ENCODE measurements around the gene RAB27A. TPM values are rescaled to one million over a fixed set of nuclear protein-coding genes. Genes with fewer than 3 reads are reported as not detected.
A peak's percentile ranks its signal among the peaks of the same experiment; 100 is the strongest.

The RAB27A gene
- total RNA-seq, 1 donor from 2014 or later: 74.4 TPM

- Mint-ChIP-seq H3K27ac (peak overlapping the region; percentile 31), H3K27me3 (ENCODE audit: low read depth) (no peaks in the 10 kb centered on the region), H3K36me3 (ENCODE audit: low read depth) (peaks cover 42% of the 10 kb centered on the region), H3K4me3 (ENCODE audit: low read depth) (no peak overlapping the region), H3K9me3 (no peaks in the 10 kb centered on the region), H3K4me1 (ENCODE audit: low read depth) (peaks cover 57% of the 10 kb centered on the region)
- intact Hi-C loops (cut with micrococcal nuclease): loop anchor here (1.0 kb wide), 1 partner anchor 8 kb away; no protein-coding TSS in a partner anchor
- DNase-seq (ENCODE audit: low spot score): no peak
Observed at GRCh38 chr15:55245059-55245458, 44.6 kb downstream of the RAB27A start.

- H3K4me1 Mint-ChIP-seq (ENCODE audit: low read depth): peaks cover 68% of the 10 kb centered on the region
- no peak overlapping the region for H3K4me3 Mint-ChIP-seq (ENCODE audit: low read depth)
- H3K36me3 Mint-ChIP-seq (ENCODE audit: low read depth): peaks cover 37% of the 10 kb centered on the region
Observed at GRCh38 chr15:55241891-55242290, 47.7 kb downstream of the RAB27A start.

GRCh38 chr15:55241186-55241585, 48.4 kb downstream of the RAB27A start:
- no peak for DNase-seq (ENCODE audit: low spot score)
- Mint-ChIP-seq H3K4me3 (ENCODE audit: low read depth) (no peak overlapping the region), H3K36me3 (ENCODE audit: low read depth) (peaks cover 36% of the 10 kb centered on the region), H3K27me3 (ENCODE audit: low read depth) (no peaks in the 10 kb centered on the region), H3K4me1 (ENCODE audit: low read depth) (peaks cover 67% of the 10 kb centered on the region), H3K9me3 (no peaks in the 10 kb centered on the region), H3K27ac (peak overlapping the region; percentile 78)
- intact Hi-C loops (cut with micrococcal nuclease): no loop called here

More at GRCh38 chr15:55241891-55242290, 47.7 kb downstream of the RAB27A start:
- peak overlapping the region; percentile 73 for H3K27ac Mint-ChIP-seq
- DNase-seq (ENCODE audit: low spot score): no peak
- no peaks in the 10 kb centered on the region for H3K27me3 Mint-ChIP-seq (ENCODE audit: low read depth)
- intact Hi-C loops (cut with micrococcal nuclease): no loop called here
- H3K9me3 Mint-ChIP-seq: no peaks in the 10 kb centered on the region

- Mint-ChIP-seq H3K4me3 (ENCODE audit: low read depth) (no peak overlapping the region), H3K4me1 (ENCODE audit: low read depth) (peaks cover 71% of the 10 kb centered on the region)
- intact Hi-C loops (cut with micrococcal nuclease): loop anchor here (1.0 kb wide), 1 partner anchor 27 kb away; no protein-coding TSS in a partner anchor
Observed at GRCh38 chr15:55240125-55240760, 49.4 kb downstream of the RAB27A start.

GRCh38 chr15:55239440-55240124, 50.0 kb downstream of the RAB27A start:
- Mint-ChIP-seq H3K36me3 (ENCODE audit: low read depth) (peaks cover 44% of the 10 kb centered on the region), H3K4me1 (ENCODE audit: low read depth) (peaks cover 65% of the 10 kb centered on the region), H3K27me3 (ENCODE audit: low read depth) (no peaks in the 10 kb centered on the region), H3K4me3 (ENCODE audit: low read depth) (no peak overlapping the region), H3K27ac (peak overlapping the region; percentile 84), H3K9me3 (no peaks in the 10 kb centered on the region)
- DNase-seq (ENCODE audit: low spot score): no peak
- intact Hi-C loops (cut with micrococcal nuclease): loop anchor here (1.0 to 2.0 kb wide), 2 partner anchors 15 to 28 kb away; no protein-coding TSS in a partner anchor

More at GRCh38 chr15:55240125-55240760, 49.4 kb downstream of the RAB27A start:
- Mint-ChIP-seq H3K27ac (peak overlapping the region; percentile 78), H3K9me3 (no peaks in the 10 kb centered on the region), H3K27me3 (ENCODE audit: low read depth) (no peaks in the 10 kb centered on the region), H3K36me3 (ENCODE audit: low read depth) (peaks cover 43% of the 10 kb centered on the region)
- no peak for DNase-seq (ENCODE audit: low spot score)

- intact Hi-C loops (cut with micrococcal nuclease): loop anchor here (1.0 to 2.0 kb wide), 2 partner anchors 16 to 38 kb away; no protein-coding TSS in a partner anchor
Observed at GRCh38 chr15:55238877-55239276, 50.7 kb downstream of the RAB27A start.

GRCh38 chr15:55237219-55238130, 52.1 kb downstream of the RAB27A start:
- H3K27ac Mint-ChIP-seq: peak overlapping the region; percentile 84

More at GRCh38 chr15:55238877-55239276, 50.7 kb downstream of the RAB27A start:
- no peak for DNase-seq (ENCODE audit: low spot score)
- Mint-ChIP-seq H3K27ac (peak overlapping the region; percentile 84), H3K9me3 (no peaks in the 10 kb centered on the region), H3K27me3 (ENCODE audit: low read depth) (no peaks in the 10 kb centered on the region), H3K36me3 (ENCODE audit: low read depth) (peaks cover 51% of the 10 kb centered on the region), H3K4me3 (ENCODE audit: low read depth) (no peak overlapping the region), H3K4me1 (ENCODE audit: low read depth) (peaks cover 64% of the 10 kb centered on the region)

GRCh38 chr15:55235546-55236036, 54.0 kb downstream of the RAB27A start:
- Mint-ChIP-seq H3K27ac (no peak overlapping the region), H3K9me3 (no peaks in the 10 kb centered on the region), H3K4me3 (ENCODE audit: low read depth) (no peak overlapping the region)

More at GRCh38 chr15:55237219-55238130, 52.1 kb downstream of the RAB27A start:
- DNase-seq (ENCODE audit: low spot score): no peak
- H3K36me3 Mint-ChIP-seq (ENCODE audit: low read depth): peaks cover 50% of the 10 kb centered on the region
- peak overlapping the region; percentile 22 for H3K4me3 Mint-ChIP-seq (ENCODE audit: low read depth)
- intact Hi-C loops (cut with micrococcal nuclease): loop anchor here (1.0 to 2.0 kb wide), 4 partner anchors 16 to 43 kb away; no protein-coding TSS in a partner anchor
- peaks cover 56% of the 10 kb centered on the region for H3K4me1 Mint-ChIP-seq (ENCODE audit: low read depth)
- no peaks in the 10 kb centered on the region for H3K27me3 Mint-ChIP-seq (ENCODE audit: low read depth)
- no peaks in the 10 kb centered on the region for H3K9me3 Mint-ChIP-seq

GRCh38 chr15:55234800-55235104, 54.9 kb downstream of the RAB27A start:
- H3K4me3 Mint-ChIP-seq (ENCODE audit: low read depth): no peak overlapping the region
- H3K36me3 Mint-ChIP-seq (ENCODE audit: low read depth): peaks cover 65% of the 10 kb centered on the region

More at GRCh38 chr15:55235546-55236036, 54.0 kb downstream of the RAB27A start:
- peaks cover 62% of the 10 kb centered on the region for H3K36me3 Mint-ChIP-seq (ENCODE audit: low read depth)
- DNase-seq (ENCODE audit: low spot score): no peak
- no peaks in the 10 kb centered on the region for H3K27me3 Mint-ChIP-seq (ENCODE audit: low read depth)
- intact Hi-C loops (cut with micrococcal nuclease): no loop called here
- peaks cover 46% of the 10 kb centered on the region for H3K4me1 Mint-ChIP-seq (ENCODE audit: low read depth)

GRCh38 chr15:55234104-55234799, 55.4 kb downstream of the RAB27A start:
- H3K27ac Mint-ChIP-seq: no peak overlapping the region
- H3K4me1 Mint-ChIP-seq (ENCODE audit: low read depth): peaks cover 39% of the 10 kb centered on the region
- H3K27me3 Mint-ChIP-seq (ENCODE audit: low read depth): no peaks in the 10 kb centered on the region
- H3K9me3 Mint-ChIP-seq: no peaks in the 10 kb centered on the region
- DNase-seq (ENCODE audit: low spot score): no peak
- intact Hi-C loops (cut with micrococcal nuclease): no loop called here
- peaks cover 64% of the 10 kb centered on the region for H3K36me3 Mint-ChIP-seq (ENCODE audit: low read depth)
- H3K4me3 Mint-ChIP-seq (ENCODE audit: low read depth): no peak overlapping the region

More at GRCh38 chr15:55234800-55235104, 54.9 kb downstream of the RAB27A start:
- no peak for DNase-seq (ENCODE audit: low spot score)
- peaks cover 44% of the 10 kb centered on the region for H3K4me1 Mint-ChIP-seq (ENCODE audit: low read depth)
- intact Hi-C loops (cut with micrococcal nuclease): no loop called here
- H3K27me3 Mint-ChIP-seq (ENCODE audit: low read depth): no peaks in the 10 kb centered on the region
- no peak overlapping the region for H3K27ac Mint-ChIP-seq
- no peaks in the 10 kb centered on the region for H3K9me3 Mint-ChIP-seq

GRCh38 chr15:55231455-55231854, 58.2 kb downstream of the RAB27A start:
- Mint-ChIP-seq H3K27ac (no peak overlapping the region), H3K4me3 (ENCODE audit: low read depth) (no peak overlapping the region), H3K9me3 (no peaks in the 10 kb centered on the region), H3K36me3 (ENCODE audit: low read depth) (peaks cover 66% of the 10 kb centered on the region), H3K27me3 (ENCODE audit: low read depth) (no peaks in the 10 kb centered on the region), H3K4me1 (ENCODE audit: low read depth) (peaks cover 18% of the 10 kb centered on the region)
- intact Hi-C loops (cut with micrococcal nuclease): no loop called here
- no peak for DNase-seq (ENCODE audit: low spot score)

GRCh38 chr15:55230953-55231352, 58.7 kb downstream of the RAB27A start:
- Mint-ChIP-seq H3K4me1 (ENCODE audit: low read depth) (peaks cover 19% of the 10 kb centered on the region), H3K36me3 (ENCODE audit: low read depth) (peaks cover 69% of the 10 kb centered on the region), H3K9me3 (no peaks in the 10 kb centered on the region), H3K27me3 (ENCODE audit: low read depth) (no peaks in the 10 kb centered on the region), H3K4me3 (ENCODE audit: low read depth) (no peak overlapping the region), H3K27ac (no peak overlapping the region)
- intact Hi-C loops (cut with micrococcal nuclease): no loop called here
- DNase-seq (ENCODE audit: low spot score): no peak

All from activated T-helper 2 cell treated with anti-CD3 and anti-CD28 coated beads, Interferon-gamma antibody, Interleukin-2, Interleukin-4, amounts not matched to agents 10 μg/mL and 5 μg/mL and 100 μg/mL, durations not matched to agents 14 hours and 24 hours and 36 hours (primary cell).